ENCODE data around the gene OLFML2A.

OLFML2A gene

GRCh38 chr9:124752967-124753366, 24.0 kb upstream of the OLFML2A start:
- no peaks in the 10 kb centered on the region for H3K36me3 ChIP-seq (replicated peaks)
- no peaks in the 10 kb centered on the region for H3K27me3 ChIP-seq (ENCODE audit: low read depth)
- no peaks in the 10 kb centered on the region for H3K9me3 ChIP-seq
- no peak overlapping the region for H3K4me3 ChIP-seq
- peaks cover 44% of the 10 kb centered on the region for H3K4me1 ChIP-seq
- peak in 1 of 2 experiments; percentile 68 for DNase-seq (ENCODE audit: low spot score in 2 of 2)
- in situ Hi-C loops (cut with MboI; ENCODE audit: low sequenced_read_pairs): no loop called here

GRCh38 chr9:124754289-124754688, 22.6 kb upstream of the OLFML2A start:
- Histone ChIP-seq H3K36me3 (replicated peaks) (no peaks in the 10 kb centered on the region), H3K9me3 (no peaks in the 10 kb centered on the region), H3K4me1 (peaks cover 53% of the 10 kb centered on the region), H3K4me3 (no peak overlapping the region), H3K27me3 (ENCODE audit: low read depth) (no peaks in the 10 kb centered on the region)
- DNase-seq (ENCODE audit: low spot score in 2 of 2): peak in 1 of 2 experiments; percentile 35
- in situ Hi-C loops (cut with MboI; ENCODE audit: low sequenced_read_pairs): no loop called here

- no peaks in the 10 kb centered on the region for H3K36me3 ChIP-seq (replicated peaks)
- peaks cover 55% of the 10 kb centered on the region for H3K4me1 ChIP-seq
- H3K9me3 ChIP-seq: no peaks in the 10 kb centered on the region
- no peak overlapping the region for H3K4me3 ChIP-seq
- H3K27me3 ChIP-seq (ENCODE audit: low read depth): no peaks in the 10 kb centered on the region
- in situ Hi-C loops (cut with MboI; ENCODE audit: low sequenced_read_pairs): no loop called here
- DNase-seq (ENCODE audit: low spot score in 2 of 2): no peak
These were observed 21.9 kb upstream of the OLFML2A start for GRCh38 chr9:124755061-124755460.

- Histone ChIP-seq H3K27me3 (ENCODE audit: low read depth) (no peaks in the 10 kb centered on the region), H3K9me3 (no peaks in the 10 kb centered on the region), H3K36me3 (replicated peaks) (no peaks in the 10 kb centered on the region), H3K4me1 (peaks cover 55% of the 10 kb centered on the region), H3K4me3 (no peak overlapping the region)
- in situ Hi-C loops (cut with MboI; ENCODE audit: low sequenced_read_pairs): no loop called here
- peak in 1 of 2 experiments; percentile 50 for DNase-seq (ENCODE audit: low spot score in 2 of 2)
These were observed 20.9 kb upstream of the OLFML2A start for GRCh38 chr9:124756011-124756410.

- DNase-seq (ENCODE audit: low spot score in 2 of 2): no peak
- no peaks in the 10 kb centered on the region for H3K36me3 ChIP-seq (replicated peaks)
- no peaks in the 10 kb centered on the region for H3K27me3 ChIP-seq (ENCODE audit: low read depth)
- H3K4me1 ChIP-seq: peaks cover 45% of the 10 kb centered on the region
- no peak overlapping the region for H3K4me3 ChIP-seq
- H3K9me3 ChIP-seq: no peaks in the 10 kb centered on the region
- in situ Hi-C loops (cut with MboI; ENCODE audit: low sequenced_read_pairs): no loop called here
These were observed 19.3 kb upstream of the OLFML2A start for GRCh38 chr9:124757616-124758015.

GRCh38 chr9:124758061-124758460, 18.9 kb upstream of the OLFML2A start:
- H3K4me3 ChIP-seq: no peak overlapping the region
- no peaks in the 10 kb centered on the region for H3K36me3 ChIP-seq (replicated peaks)
- peaks cover 41% of the 10 kb centered on the region for H3K4me1 ChIP-seq
- H3K9me3 ChIP-seq: no peaks in the 10 kb centered on the region
- no peak for DNase-seq (ENCODE audit: low spot score in 2 of 2)
- in situ Hi-C loops (cut with MboI; ENCODE audit: low sequenced_read_pairs): no loop called here
- H3K27me3 ChIP-seq (ENCODE audit: low read depth): no peaks in the 10 kb centered on the region

- Histone ChIP-seq H3K9me3 (no peaks in the 10 kb centered on the region), H3K4me3 (no peak overlapping the region), H3K36me3 (replicated peaks) (no peaks in the 10 kb centered on the region), H3K4me1 (peaks cover 34% of the 10 kb centered on the region), H3K27me3 (ENCODE audit: low read depth) (no peaks in the 10 kb centered on the region)
- in situ Hi-C loops (cut with MboI; ENCODE audit: low sequenced_read_pairs): no loop called here
- DNase-seq (ENCODE audit: low spot score in 2 of 2): no peak
These were observed 18.2 kb upstream of the OLFML2A start for GRCh38 chr9:124758691-124759090.

GRCh38 chr9:124759327-124759726, 17.6 kb upstream of the OLFML2A start:
- Histone ChIP-seq H3K36me3 (replicated peaks) (no peaks in the 10 kb centered on the region), H3K9me3 (no peaks in the 10 kb centered on the region), H3K4me3 (no peak overlapping the region), H3K4me1 (peaks cover 29% of the 10 kb centered on the region), H3K27me3 (ENCODE audit: low read depth) (no peaks in the 10 kb centered on the region)
- in situ Hi-C loops (cut with MboI; ENCODE audit: low sequenced_read_pairs): no loop called here
- no peak for DNase-seq (ENCODE audit: low spot score in 2 of 2)

GRCh38 chr9:124760719-124761118, 16.2 kb upstream of the OLFML2A start:
- Histone ChIP-seq H3K4me1 (peaks cover 27% of the 10 kb centered on the region), H3K27me3 (ENCODE audit: low read depth) (no peaks in the 10 kb centered on the region), H3K4me3 (no peak overlapping the region), H3K36me3 (replicated peaks) (no peaks in the 10 kb centered on the region), H3K9me3 (no peaks in the 10 kb centered on the region)
- in situ Hi-C loops (cut with MboI; ENCODE audit: low sequenced_read_pairs): no loop called here
- DNase-seq (ENCODE audit: low spot score in 2 of 2): no peak

GRCh38 chr9:124761196-124761595, 15.7 kb upstream of the OLFML2A start:
- no peaks in the 10 kb centered on the region for H3K9me3 ChIP-seq
- H3K4me1 ChIP-seq: peaks cover 22% of the 10 kb centered on the region
- no peak overlapping the region for H3K4me3 ChIP-seq
- H3K27me3 ChIP-seq (ENCODE audit: low read depth): no peaks in the 10 kb centered on the region
- in situ Hi-C loops (cut with MboI; ENCODE audit: low sequenced_read_pairs): no loop called here
- H3K36me3 ChIP-seq (replicated peaks): no peaks in the 10 kb centered on the region
- no peak for DNase-seq (ENCODE audit: low spot score in 2 of 2)

GRCh38 chr9:124761710-124762109, 15.2 kb upstream of the OLFML2A start:
- in situ Hi-C loops (cut with MboI; ENCODE audit: low sequenced_read_pairs): no loop called here
- Histone ChIP-seq H3K9me3 (no peaks in the 10 kb centered on the region), H3K4me3 (no peak overlapping the region), H3K36me3 (replicated peaks) (no peaks in the 10 kb centered on the region), H3K27me3 (ENCODE audit: low read depth) (no peaks in the 10 kb centered on the region), H3K4me1 (peaks cover 17% of the 10 kb centered on the region)
- DNase-seq (ENCODE audit: low spot score in 2 of 2): no peak

GRCh38 chr9:124762633-124763032, 14.3 kb upstream of the OLFML2A start:
- no peak for DNase-seq (ENCODE audit: low spot score in 2 of 2)
- Histone ChIP-seq H3K4me1 (peaks cover 14% of the 10 kb centered on the region), H3K9me3 (no peaks in the 10 kb centered on the region), H3K4me3 (no peak overlapping the region), H3K27me3 (ENCODE audit: low read depth) (no peaks in the 10 kb centered on the region), H3K36me3 (replicated peaks) (no peaks in the 10 kb centered on the region)
- in situ Hi-C loops (cut with MboI; ENCODE audit: low sequenced_read_pairs): no loop called here

- Histone ChIP-seq H3K9me3 (no peaks in the 10 kb centered on the region), H3K27me3 (ENCODE audit: low read depth) (no peaks in the 10 kb centered on the region), H3K36me3 (replicated peaks) (no peaks in the 10 kb centered on the region), H3K4me3 (no peak overlapping the region), H3K4me1 (peaks cover 9% of the 10 kb centered on the region)
- DNase-seq (ENCODE audit: low spot score in 2 of 2): no peak
- in situ Hi-C loops (cut with MboI; ENCODE audit: low sequenced_read_pairs): no loop called here
These were observed 12.0 kb upstream of the OLFML2A start for GRCh38 chr9:124764774-124765438.

GRCh38 chr9:124765439-124765835, 11.5 kb upstream of the OLFML2A start:
- no peak overlapping the region for H3K4me3 ChIP-seq
- peaks cover 9% of the 10 kb centered on the region for H3K4me1 ChIP-seq
- no peak for DNase-seq (ENCODE audit: low spot score in 2 of 2)
- in situ Hi-C loops (cut with MboI; ENCODE audit: low sequenced_read_pairs): no loop called here
- no peaks in the 10 kb centered on the region for H3K27me3 ChIP-seq (ENCODE audit: low read depth)
- H3K9me3 ChIP-seq: no peaks in the 10 kb centered on the region
- H3K36me3 ChIP-seq (replicated peaks): no peaks in the 10 kb centered on the region

GRCh38 chr9:124766326-124766725, 10.6 kb upstream of the OLFML2A start:
- no peaks in the 10 kb centered on the region for H3K27me3 ChIP-seq (ENCODE audit: low read depth)
- H3K9me3 ChIP-seq: no peaks in the 10 kb centered on the region
- in situ Hi-C loops (cut with MboI; ENCODE audit: low sequenced_read_pairs): no loop called here
- H3K36me3 ChIP-seq (replicated peaks): no peaks in the 10 kb centered on the region
- H3K4me1 ChIP-seq: peaks cover 9% of the 10 kb centered on the region
- no peak overlapping the region for H3K4me3 ChIP-seq
- DNase-seq (ENCODE audit: low spot score in 2 of 2): no peak
